ENCODE measurements around the gene EVA1B.

DNA sequence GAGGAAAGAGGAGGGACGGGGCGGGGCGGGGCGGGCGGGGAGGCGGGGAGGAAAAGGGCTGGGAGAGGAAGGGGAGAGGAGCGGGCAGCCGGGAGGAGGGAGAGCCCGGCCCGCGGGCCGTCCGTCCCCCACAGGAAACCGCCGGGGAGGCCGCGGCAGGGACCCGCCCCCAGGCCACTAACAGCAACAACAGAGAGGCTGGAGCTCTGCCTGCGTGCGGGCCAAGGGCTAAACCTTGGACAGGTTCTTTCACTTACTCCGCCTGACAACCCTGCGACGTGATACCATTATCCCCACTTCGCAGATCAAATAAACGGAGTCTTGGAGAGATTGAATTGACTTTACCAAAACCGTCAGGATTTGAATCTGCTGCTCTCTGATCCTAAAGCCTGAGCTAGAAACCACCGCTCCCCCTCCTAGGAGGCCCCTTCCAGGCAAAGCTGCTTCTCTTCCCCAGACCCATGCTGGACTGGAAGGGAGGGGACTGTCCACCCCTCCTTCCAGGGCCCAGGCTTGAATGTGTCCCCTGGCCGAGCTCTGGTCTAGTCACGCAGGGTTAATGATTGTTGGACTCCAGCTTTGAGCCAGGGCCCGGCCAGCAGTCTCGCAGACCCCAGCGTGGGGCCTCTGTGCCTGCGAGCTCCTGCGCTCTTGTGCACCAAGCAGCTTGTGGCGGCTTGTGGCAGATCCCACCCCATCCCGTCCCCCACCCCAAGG, at the start of gene EVA1B:
- TF ChIP-seq ETV6 (CRISPR knock-in tag; IDR thresholded peaks at IDR 0.05) (0 out of 2 replicates have a peak, but pooled peaks have one; percentile 8), CTCF (IDR thresholded peaks at IDR 0.05) (no peak), CREB1 (CRISPR knock-in tag; IDR thresholded peaks at IDR 0.05) (no peak)

Measured in WTC11 (cell line).